GM12878 (cell line): ENCODE data around the gene DCP1A. TPM values are rescaled to one million over a fixed set of nuclear protein-coding genes. Genes with fewer than 3 reads are reported as not detected.
"Not testable (repeated sequence)": the region's sequence is repeated elsewhere in the genome, so short reads cannot be mapped to it uniquely, and the experiment has no call there.

Experiments used
- ATAC-seq: fragments of 200-7000 bp; cut with Tn5 transposase; 3 replicates; pipeline ENCODE4 v1.9.1; 2020; ENCODE audit warnings: mild to moderate bottlenecking, moderate library complexity
- BruUV-seq: library from RNA; stranded (reverse); fragments of 400-500 nt; replicated peaks from 2 replicates; lab custom pipeline; 2021; lab: Mats Ljungman, UMichigan
- CTCF ChIA-PET: fragments of 300-600 bp; sonication (Branson Sonifier 250); formaldehyde crosslinking; extraction: SDS; loops from one replicate; lab custom pipeline; 2021; ENCODE audit warnings: inconsistent platforms; lab: Yijun Ruan, JAX
- POLR2A ChIA-PET: fragments of 350-600 bp; formaldehyde crosslinking; extraction: SDS; loops from one replicate; lab custom pipeline; 2021; ENCODE audit warnings: inconsistent platforms; lab: Charles Lee
- RAD21 ChIA-PET: fragments of 300-600 bp; sonication (Branson Sonifier 250); formaldehyde crosslinking; loops from one replicate; lab custom pipeline; 2023; ENCODE audit warnings: antibody characterized with exemption; ENCODE audit not compliant: unreplicated experiment; lab: Charles Lee
- SMC1A ChIA-PET: fragments of 300-600 bp; sonication (Branson Sonifier 250); formaldehyde crosslinking; loops from one replicate; lab custom pipeline; 2023; ENCODE audit not compliant: unreplicated experiment, uncharacterized antibody; lab: Charles Lee
- DNase-seq: peaks from one replicate; pipeline ENCODE4 v3.0.0-alpha.2; 2011; ENCODE audit warnings: low read depth, low spot score
- FAIRE-seq: peaks from 3 replicates; lab custom pipeline; 2011; peaks lifted over from hg19 to GRCh38; lab: Jason Lieb, UNC
- H2AFZ ChIP-seq: 2 replicates; pipeline ENCODE4 v1.6.0; 2011; ENCODE audit warnings: low read depth, low read length, control low read depth; ENCODE audit not compliant: control insufficient read depth
- H3K27ac ChIP-seq: 2 replicates; pipeline ENCODE4 v1.5.1; 2011; ENCODE audit warnings: control low read depth; ENCODE audit not compliant: control insufficient read depth, insufficient read depth
- H3K27me3 ChIP-seq, 2 experiments: replicated peaks in 1 of 2; 2 replicates each; pipeline versions ENCODE4 v1.6.0 to v1.6.1; 2011; ENCODE audit warnings: low read length in 1 of 2; ENCODE audit not compliant: control insufficient read depth in 2 of 2, insufficient read depth in 2 of 2
- H3K36me3 ChIP-seq, 2 experiments: 2 replicates each; pipeline ENCODE4 v1.5.1; 2011; ENCODE audit warnings: low read length in 1 of 2; ENCODE audit not compliant: control insufficient read depth in 2 of 2, insufficient read depth in 2 of 2
- H3K4me1 ChIP-seq: 2 replicates; pipeline ENCODE4 v1.6.1; 2011; ENCODE audit warnings: mild to moderate bottlenecking, low read length, moderate library complexity, mixed read lengths; ENCODE audit not compliant: control insufficient read depth, insufficient read depth
- H3K4me2 ChIP-seq: 2 replicates; pipeline ENCODE4 v1.6.0; 2011; ENCODE audit warnings: control low read depth; ENCODE audit not compliant: control insufficient read depth, insufficient read depth
- H3K4me3 ChIP-seq: fragments of 200-600 bp; sonication (generic); 2 replicates; pipeline ENCODE4 v1.5.1; 2016
- H3K79me2 ChIP-seq: 2 replicates; pipeline ENCODE4 v1.6.0; 2011; ENCODE audit warnings: low read length; ENCODE audit not compliant: control insufficient read depth, insufficient read depth
- H3K9ac ChIP-seq: 2 replicates; pipeline ENCODE4 v1.8.0; 2011; ENCODE audit warnings: low read length, control low read depth, mixed read lengths; ENCODE audit not compliant: control insufficient read depth, insufficient read depth
- H3K9me3 ChIP-seq: replicated peaks from 3 replicates; pipeline ENCODE4 v1.5.1; 2011; ENCODE audit warnings: mild to moderate bottlenecking, low read length; ENCODE audit not compliant: control insufficient read depth, insufficient read depth
- H4K20me1 ChIP-seq: 2 replicates; pipeline ENCODE4 v1.6.0; 2011; ENCODE audit not compliant: control insufficient read depth, insufficient read depth
- BCL11A ChIP-seq: IDR thresholded peaks from 2 replicates; pipeline ENCODE4 v1.6.1; 2011; ENCODE audit warnings: low read depth, low read length
- BHLHE40 ChIP-seq, 2 experiments: fragments of 450-650 bp in 1 of 2; IDR thresholded peaks; 2 replicates each; pipeline ENCODE4 v1.6.1; 2011 to 2017; ENCODE audit warnings: low read depth in 2 of 2, borderline replicate concordance in 1 of 2, improper control_type of control experiment in 1 of 2, low read length in 1 of 2, mild to moderate bottlenecking in 1 of 2
- CBX5 ChIP-seq: sonication (generic); IDR thresholded peaks from 2 replicates; pipeline ENCODE4 v1.6.1; 2016; ENCODE audit warnings: low read depth, moderate library complexity, mild to moderate bottlenecking, inconsistent platforms
- E2F8 ChIP-seq: fragments of 450-650 bp; IDR thresholded peaks from 2 replicates; pipeline ENCODE4 v1.6.1; 2018; ENCODE audit warnings: mild to moderate bottlenecking, low read depth, moderate library complexity; ENCODE audit not compliant: partially characterized antibody
- MAX ChIP-seq: IDR thresholded peaks from 2 replicates; pipeline ENCODE4 v1.6.1; 2012; ENCODE audit warnings: low read depth, low read length, improper control_type of control experiment
- MLLT1 ChIP-seq: fragments of 450-650 bp; IDR thresholded peaks from 2 replicates; pipeline ENCODE4 v1.6.1; 2016; ENCODE audit warnings: mild to moderate bottlenecking
- NFIC ChIP-seq: IDR thresholded peaks from 2 replicates; pipeline ENCODE4 v1.6.1; 2012; ENCODE audit warnings: low read depth, mild to moderate bottlenecking, inconsistent platforms, low read length, moderate library complexity
- NFYA ChIP-seq: IDR thresholded peaks from 2 replicates; pipeline ENCODE4 v1.6.1; 2011; ENCODE audit warnings: low read depth, mild to moderate bottlenecking, low read length, improper control_type of control experiment, borderline replicate concordance
- PAX8 ChIP-seq: fragments of 450-650 bp; IDR thresholded peaks from 2 replicates; pipeline ENCODE4 v1.6.1; 2017; ENCODE audit warnings: mild to moderate bottlenecking, moderate library complexity
- SIN3A ChIP-seq: IDR thresholded peaks from 2 replicates; pipeline ENCODE4 v1.6.1; 2012; ENCODE audit warnings: low read depth, low read length, improper control_type of control experiment
- SMARCA5 ChIP-seq: fragments of 450-650 bp; IDR thresholded peaks from 2 replicates; pipeline ENCODE4 v1.6.1; 2017; ENCODE audit warnings: mild to moderate bottlenecking
- WGBS: methylation state at CpG from one replicate; pipeline ENCODE4 v1.1.6; 2016; ENCODE audit warnings: low lambda C conversion rate; ENCODE audit not compliant: insufficient replicate concordance, insufficient coverage; ENCODE audit errors: missing lambda C conversion rate; 5-methylcytosine and 5-hydroxymethylcytosine counted together
- in situ Hi-C: fragments of 300-500 bp; cut with MboI; formaldehyde crosslinking; loops from 9 replicates; pipeline ENCODE4 v1.14.3; 2018; ENCODE audit warnings: mixed read lengths
- intact Hi-C: fragments of 100-400 bp; cut with micrococcal nuclease; formaldehyde crosslinking; loops from one replicate; pipeline ENCODE4 v1.14.2; 2022; ENCODE audit not compliant: unreplicated experiment
- polyA plus RNA-seq, 11 experiments: library from polyadenylated mRNA; depleted of rRNA in 4 of 11; unstranded in 6 of 11; stranded (reverse) in 5 of 11; fragments of >200 nt; fragmentation: Nextera tagmentation in 4 of 11; fragmentation: Illumina TruSeq in 1 of 11; extraction: Ambion mirVana in 4 of 11; extraction: Trizol in 1 of 11; gene quantifications; 1 replicate in 1 of 11; 2 replicates in 10 of 11; pipeline versions ENCODE4 v1.2.1 to v1.2.3, GENCODE V29; 2011 to 2016; ENCODE audit warnings: inconsistent platforms in 2 of 11, missing spikeins in 2 of 11, low read depth in 1 of 11
- total RNA-seq, 4 experiments: library from RNA; depleted of rRNA in 3 of 4; stranded (reverse); fragments of >200 nt in 3 of 4; fragmentation: Illumina TruSeq in 1 of 4; extraction: Trizol in 1 of 4; gene quantifications; 2 replicates each; pipeline versions ENCODE4 v1.2.1 to v1.2.3, GENCODE V29; 2013 to 2021

The DCP1A gene
- total and polyA plus RNA-seq, 10 of the 15 experiments (the other 5 are each of a cell fraction or from before 2014, with no cell fraction given), result 12.5 to 34.6 (median 16.3) TPM

- SMC1A ChIA-PET, H3K79me2 ChIP-seq, in situ Hi-C loops, H3K9ac ChIP-seq, H3K4me3 ChIP-seq, DNase-seq, H3K4me1 ChIP-seq, H2AFZ ChIP-seq, H3K4me2 ChIP-seq, BruUV-seq, H4K20me1 ChIP-seq, POLR2A ChIA-PET, FAIRE-seq, intact Hi-C loops, H3K27me3 ChIP-seq, H3K9me3 ChIP-seq, H3K27ac ChIP-seq, RAD21 ChIA-PET, ATAC-seq, CTCF ChIA-PET: not testable (repeated sequence)
- WGBS, result 96% methylated on average over 6 of the region's 6 CpGs
- H3K36me3 ChIP-seq, result peaks cover 0 to 12% of the 10 kb centered on the region in 2 experiments; a peak in 3 of 4 replicates
Observed at GRCh38 chr3:53327986-53328385, 19.4 kb downstream of the DCP1A start.

- H3K4me2 ChIP-seq, result no peak overlapping the region
- ATAC-seq (no peak), DNase-seq (no peak), FAIRE-seq (no peak)
- H3K4me3 ChIP-seq, result no peak overlapping the region
- WGBS, result over 99% methylated on average over 5 of the region's 5 CpGs
- no peaks in the 10 kb centered on the region for H4K20me1 ChIP-seq
- in situ Hi-C loops (no loop called here), intact Hi-C loops (no loop called here)
- no peak overlapping the region for H2AFZ ChIP-seq
- ChIA-PET SMC1A (interaction anchor here (0.6 to 1.3 kb wide), 2 partner anchors 9 to 207 kb away, joined by 3 to 4 read pairs; no protein-coding TSS in a partner anchor), CTCF (interaction anchor here (0.6 to 1.7 kb wide), 5 partner anchors 11 to 1725 kb away, joined by 3 to 4 read pairs (median 3); no protein-coding TSS in a partner anchor), POLR2A (interaction anchor here (1.6 kb wide), 1 partner anchor 9 kb away, joined by 3 read pairs; no protein-coding TSS in a partner anchor), RAD21 (no interaction called here)
- H3K36me3 ChIP-seq, result peaks cover 0 to 18% of the 10 kb centered on the region in 2 experiments; a peak in 3 of 4 replicates
- BruUV-seq, result no TSS peak
- H3K79me2 ChIP-seq, result no peaks in the 10 kb centered on the region
- no peak overlapping the region for H3K9ac ChIP-seq
- no peaks in the 10 kb centered on the region for H3K27me3 ChIP-seq
- no peaks in the 10 kb centered on the region for H3K9me3 ChIP-seq
- no peaks in the 10 kb centered on the region for H3K4me1 ChIP-seq
- H3K27ac ChIP-seq, result no peak overlapping the region
- no peak for TF ChIP-seq BHLHE40 (IDR thresholded peaks at IDR 0.05; ENCODE audit: borderline replicate concordance in 1 of 2, low read depth in 2 of 2, low read length in 1 of 2)
- no peak for TF ChIP-seq NFYA
- TF ChIP-seq CBX5, result no peak
- no peak for TF ChIP-seq MLLT1
- no peak for TF ChIP-seq SIN3A
- TF ChIP-seq PAX8, result no peak
- TF ChIP-seq NFIC, result no peak
- TF ChIP-seq E2F8, result no peak
- no peak for TF ChIP-seq SMARCA5
- no peak for TF ChIP-seq BCL11A
- no peak for TF ChIP-seq MAX
Observed at GRCh38 chr3:53324105-53324504, 23.2 kb downstream of the DCP1A start.
